DOHH2 (cell line): Measurements from ENCODE around the gene MALAT1.

Experiments used
- H3F3A ChIP-seq: fragments of 200-600 bp; sonication (generic), shearing (Covaris generic); 2 replicates; pipeline ENCODE4 v1.6.0; 2016; ENCODE audit warnings: antibody characterized with exemption, mild to moderate bottlenecking; ENCODE audit not compliant: control insufficient read depth, insufficient read depth
- H3K27ac ChIP-seq: fragments of 200-600 bp; sonication (generic); 2 replicates; pipeline ENCODE4 v1.5.1; 2014; ENCODE audit warnings: low read depth, mild to moderate bottlenecking, low read length, moderate library complexity
- H3K27me3 ChIP-seq: fragments of 200-600 bp; sonication (generic); 2 replicates; pipeline ENCODE4 v1.6.1; 2014; ENCODE audit warnings: mild to moderate bottlenecking, low read length, mixed read lengths; ENCODE audit not compliant: control insufficient read depth
- H3K36me3 ChIP-seq: fragments of 200-600 bp; sonication (generic); 2 replicates; pipeline ENCODE4 v1.6.1; 2014; ENCODE audit warnings: mild to moderate bottlenecking, low read length, moderate library complexity, mixed read lengths; ENCODE audit not compliant: control insufficient read depth
- H3K4me1 ChIP-seq: fragments of 200-600 bp; sonication (generic); 2 replicates; pipeline ENCODE4 v1.6.1; 2014; ENCODE audit warnings: mild to moderate bottlenecking, low read length, mixed read lengths; ENCODE audit not compliant: control insufficient read depth
- H3K4me2 ChIP-seq: fragments of 200-600 bp; sonication (generic); 2 replicates; pipeline ENCODE4 v1.6.0; 2014; ENCODE audit warnings: mild to moderate bottlenecking, low read length, moderate library complexity
- H3K4me3 ChIP-seq: fragments of 200-600 bp; sonication (generic); 2 replicates; pipeline ENCODE4 v1.5.1; 2014; ENCODE audit warnings: mild to moderate bottlenecking, low read length, mixed read lengths
- H3K79me2 ChIP-seq: fragments of 200-600 bp; sonication (generic); 2 replicates; pipeline ENCODE4 v1.6.1; 2014; ENCODE audit warnings: mild to moderate bottlenecking, low read length, mixed read lengths; ENCODE audit not compliant: control insufficient read depth
- H3K9me2 ChIP-seq: fragments of 200-600 bp; sonication (generic); replicated peaks from 2 replicates; pipeline ENCODE4 v1.6.1; 2014; ENCODE audit warnings: mild to moderate bottlenecking, low read length, mixed read lengths; ENCODE audit not compliant: control insufficient read depth
- H3K9me3 ChIP-seq: fragments of 200-600 bp; sonication (generic); 2 replicates; pipeline ENCODE4 v1.6.1; 2014; ENCODE audit warnings: antibody characterized with exemption, low read length, mixed read lengths; ENCODE audit not compliant: control insufficient read depth, insufficient read depth
- H4K20me1 ChIP-seq: fragments of 200-600 bp; sonication (generic); 2 replicates; pipeline ENCODE4 v1.6.0; 2014; ENCODE audit warnings: low read depth, mild to moderate bottlenecking, antibody characterized with exemption, low read length, moderate library complexity; ENCODE audit not compliant: control insufficient read depth, insufficient read depth
- EZH2phosphoT487 ChIP-seq: fragments of 200-600 bp; sonication (generic); IDR thresholded peaks from 2 replicates; pipeline ENCODE4 v1.6.1; 2017; ENCODE audit warnings: borderline replicate concordance, mild to moderate bottlenecking, antibody characterized with exemption, low read length, moderate library complexity, mixed read lengths
- TF ChIP-seq, protein P1 (sequence below): fragments of 200-600 bp; sonication (generic); IDR thresholded peaks from one replicate; pipeline ENCODE4 v1.5.1; 2014; ENCODE audit warnings: antibody characterized with exemption, mild to moderate bottlenecking, low read depth, low read length; ENCODE audit not compliant: poor library complexity, severe bottlenecking

The MALAT1 gene

GRCh38 chr11:65498727-65498976 lies 193 bp upstream of the MALAT1 start:
- H3K9me2 ChIP-seq: no peaks in the 10 kb centered on the region
- H3K79me2 ChIP-seq: peaks cover 80% of the 10 kb centered on the region
- peaks cover 40% of the 10 kb centered on the region for H4K20me1 ChIP-seq
- H3K4me3 ChIP-seq: peak overlapping the region; percentile 85
- H3K4me1 ChIP-seq: peaks cover 57% of the 10 kb centered on the region
- H3K4me2 ChIP-seq: peak overlapping the region; percentile 92
- H3K27ac ChIP-seq: peak overlapping the region; percentile 99
- TF ChIP-seq, protein P1, sequence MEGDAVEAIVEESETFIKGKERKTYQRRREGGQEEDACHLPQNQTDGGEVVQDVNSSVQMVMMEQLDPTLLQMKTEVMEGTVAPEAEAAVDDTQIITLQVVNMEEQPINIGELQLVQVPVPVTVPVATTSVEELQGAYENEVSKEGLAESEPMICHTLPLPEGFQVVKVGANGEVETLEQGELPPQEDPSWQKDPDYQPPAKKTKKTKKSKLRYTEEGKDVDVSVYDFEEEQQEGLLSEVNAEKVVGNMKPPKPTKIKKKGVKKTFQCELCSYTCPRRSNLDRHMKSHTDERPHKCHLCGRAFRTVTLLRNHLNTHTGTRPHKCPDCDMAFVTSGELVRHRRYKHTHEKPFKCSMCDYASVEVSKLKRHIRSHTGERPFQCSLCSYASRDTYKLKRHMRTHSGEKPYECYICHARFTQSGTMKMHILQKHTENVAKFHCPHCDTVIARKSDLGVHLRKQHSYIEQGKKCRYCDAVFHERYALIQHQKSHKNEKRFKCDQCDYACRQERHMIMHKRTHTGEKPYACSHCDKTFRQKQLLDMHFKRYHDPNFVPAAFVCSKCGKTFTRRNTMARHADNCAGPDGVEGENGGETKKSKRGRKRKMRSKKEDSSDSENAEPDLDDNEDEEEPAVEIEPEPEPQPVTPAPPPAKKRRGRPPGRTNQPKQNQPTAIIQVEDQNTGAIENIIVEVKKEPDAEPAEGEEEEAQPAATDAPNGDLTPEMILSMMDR: no peak
- no peak for TF ChIP-seq EZH2phosphoT487
- no peaks in the 10 kb centered on the region for H3K9me3 ChIP-seq
- H3K27me3 ChIP-seq: no peaks in the 10 kb centered on the region
- peaks cover 53% of the 10 kb centered on the region for H3K36me3 ChIP-seq
- H3F3A ChIP-seq: peaks cover 56% of the 10 kb centered on the region

DNA sequence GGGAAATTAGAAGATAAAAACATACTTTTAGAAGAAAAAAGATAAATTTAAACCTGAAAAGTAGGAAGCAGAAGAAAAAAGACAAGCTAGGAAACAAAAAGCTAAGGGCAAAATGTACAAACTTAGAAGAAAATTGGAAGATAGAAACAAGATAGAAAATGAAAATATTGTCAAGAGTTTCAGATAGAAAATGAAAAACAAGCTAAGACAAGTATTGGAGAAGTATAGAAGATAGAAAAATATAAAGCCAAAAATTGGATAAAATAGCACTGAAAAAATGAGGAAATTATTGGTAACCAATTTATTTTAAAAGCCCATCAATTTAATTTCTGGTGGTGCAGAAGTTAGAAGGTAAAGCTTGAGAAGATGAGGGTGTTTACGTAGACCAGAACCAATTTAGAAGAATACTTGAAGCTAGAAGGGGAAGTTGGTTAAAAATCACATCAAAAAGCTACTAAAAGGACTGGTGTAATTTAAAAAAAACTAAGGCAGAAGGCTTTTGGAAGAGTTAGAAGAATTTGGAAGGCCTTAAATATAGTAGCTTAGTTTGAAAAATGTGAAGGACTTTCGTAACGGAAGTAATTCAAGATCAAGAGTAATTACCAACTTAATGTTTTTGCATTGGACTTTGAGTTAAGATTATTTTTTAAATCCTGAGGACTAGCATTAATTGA lies 1.0 kb downstream of the MALAT1 start:
- H4K20me1 ChIP-seq: peaks cover 48% of the 10 kb centered on the region
- H3K79me2 ChIP-seq: peaks cover 85% of the 10 kb centered on the region
- no peaks in the 10 kb centered on the region for H3K27me3 ChIP-seq
- peaks cover 68% of the 10 kb centered on the region for H3F3A ChIP-seq
- H3K9me2 ChIP-seq: no peaks in the 10 kb centered on the region
- H3K27ac ChIP-seq: peak overlapping the region; percentile 99
- H3K9me3 ChIP-seq: no peaks in the 10 kb centered on the region
- peak overlapping the region; percentile 85 for H3K4me3 ChIP-seq
- H3K36me3 ChIP-seq: peaks cover 65% of the 10 kb centered on the region
- peak overlapping the region; percentile 92 for H3K4me2 ChIP-seq
- H3K4me1 ChIP-seq: peaks cover 57% of the 10 kb centered on the region
- TF ChIP-seq, protein P1: no peak
- TF ChIP-seq EZH2phosphoT487: no peak

DNA sequence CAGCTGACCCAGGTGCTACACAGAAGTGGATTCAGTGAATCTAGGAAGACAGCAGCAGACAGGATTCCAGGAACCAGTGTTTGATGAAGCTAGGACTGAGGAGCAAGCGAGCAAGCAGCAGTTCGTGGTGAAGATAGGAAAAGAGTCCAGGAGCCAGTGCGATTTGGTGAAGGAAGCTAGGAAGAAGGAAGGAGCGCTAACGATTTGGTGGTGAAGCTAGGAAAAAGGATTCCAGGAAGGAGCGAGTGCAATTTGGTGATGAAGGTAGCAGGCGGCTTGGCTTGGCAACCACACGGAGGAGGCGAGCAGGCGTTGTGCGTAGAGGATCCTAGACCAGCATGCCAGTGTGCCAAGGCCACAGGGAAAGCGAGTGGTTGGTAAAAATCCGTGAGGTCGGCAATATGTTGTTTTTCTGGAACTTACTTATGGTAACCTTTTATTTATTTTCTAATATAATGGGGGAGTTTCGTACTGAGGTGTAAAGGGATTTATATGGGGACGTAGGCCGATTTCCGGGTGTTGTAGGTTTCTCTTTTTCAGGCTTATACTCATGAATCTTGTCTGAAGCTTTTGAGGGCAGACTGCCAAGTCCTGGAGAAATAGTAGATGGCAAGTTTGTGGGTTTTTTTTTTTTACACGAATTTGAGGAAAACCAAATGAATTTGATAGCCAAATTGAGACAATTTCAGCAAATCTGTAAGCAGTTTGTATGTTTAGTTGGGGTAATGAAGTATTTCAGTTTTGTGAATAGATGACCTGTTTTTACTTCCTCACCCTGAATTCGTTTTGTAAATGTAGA lies 1.7 kb downstream of the MALAT1 start:
- no peaks in the 10 kb centered on the region for H3K9me3 ChIP-seq
- peaks cover 48% of the 10 kb centered on the region for H4K20me1 ChIP-seq
- H3F3A ChIP-seq: peaks cover 76% of the 10 kb centered on the region
- TF ChIP-seq EZH2phosphoT487: no peak
- TF ChIP-seq, protein P1: no peak
- H3K4me1 ChIP-seq: peaks cover 60% of the 10 kb centered on the region
- no peaks in the 10 kb centered on the region for H3K27me3 ChIP-seq
- H3K79me2 ChIP-seq: peaks cover 92% of the 10 kb centered on the region
- peaks cover 72% of the 10 kb centered on the region for H3K36me3 ChIP-seq
- H3K27ac ChIP-seq: peak overlapping the region; percentile 99
- H3K4me3 ChIP-seq: peak overlapping the region; percentile 85
- H3K9me2 ChIP-seq: no peaks in the 10 kb centered on the region
- peak overlapping the region; percentile 92 for H3K4me2 ChIP-seq
